Coronary artery (tissue), 2 donors: ENCODE measurements around the gene GPR35.
A peak's percentile ranks its signal among the peaks of the same experiment; 100 is the strongest.
"Not testable (repeated sequence)": the region's sequence is repeated elsewhere in the genome, so short reads cannot be mapped to it uniquely, and the experiment has no call there.

ENCODE experiments used
- DNase-seq: peaks from one replicate; pipeline ENCODE4 v3.0.0-alpha.2; 2017; ENCODE audit warnings: low spot score
- H3K27ac ChIP-seq, 2 donors: fragments of 200-600 bp; sonication (generic); one replicate each; pipeline ENCODE4 v1.5.1; 2016 to 2019
- H3K4me3 ChIP-seq: fragments of 200-600 bp; sonication (generic); 2 replicates; pipeline ENCODE4 v1.5.1; 2016; ENCODE audit warnings: mild to moderate bottlenecking, moderate library complexity
- CTCF ChIP-seq: fragments of 200-600 bp; sonication (generic); IDR thresholded peaks from one replicate; pipeline ENCODE4 v1.5.1; 2019; ENCODE audit warnings: antibody characterized with exemption

The GPR35 gene

GRCh38 chr2:240649331-240649730, 24.1 kb downstream of the GPR35 start:
- Histone ChIP-seq H3K27ac (no peak overlapping the region), H3K4me3 (no peak overlapping the region)
- no peak for TF ChIP-seq CTCF
- no peak for DNase-seq

GRCh38 chr2:240650254-240650965, 25.1 kb downstream of the GPR35 start:
- no peak for TF ChIP-seq CTCF
- Histone ChIP-seq H3K27ac (no peak overlapping the region), H3K4me3 (no peak overlapping the region)
- peak; percentile 69 for DNase-seq

GRCh38 chr2:240651185-240651584, 25.9 kb downstream of the GPR35 start:
- Histone ChIP-seq H3K27ac (no peak overlapping the region), H3K4me3 (no peak overlapping the region)
- no peak for DNase-seq

GRCh38 chr2:240655931-240656886, 30.9 kb downstream of the GPR35 start:
- Histone ChIP-seq H3K4me3 (no peak overlapping the region), H3K27ac (no peak overlapping the region)
- no peak for TF ChIP-seq CTCF
- no peak for DNase-seq

More at GRCh38 chr2:240651185-240651584, 25.9 kb downstream of the GPR35 start:
- no peak for TF ChIP-seq CTCF

GRCh38 chr2:240659883-240660282, 34.6 kb downstream of the GPR35 start:
- DNase-seq, H3K27ac ChIP-seq, H3K4me3 ChIP-seq: not testable (repeated sequence)

GRCh38 chr2:240662681-240663080, 37.4 kb downstream of the GPR35 start:
- TF ChIP-seq CTCF = no peak
- Histone ChIP-seq H3K27ac (no peak overlapping the region), H3K4me3 (no peak overlapping the region)
- no peak for DNase-seq

GRCh38 chr2:240663546-240664190, 38.4 kb downstream of the GPR35 start:
- no peak for DNase-seq
- Histone ChIP-seq H3K27ac (no peak overlapping the region), H3K4me3 (no peak overlapping the region)
- TF ChIP-seq CTCF = no peak
